Measurements from ENCODE around the gene KIF26A. TPM values are rescaled to one million over a fixed set of nuclear protein-coding genes. Genes with fewer than 3 reads are reported as not detected.

Gene KIF26A
- total RNA-seq, 1 donor from 2014 or later, result 6.8 TPM

DNA sequence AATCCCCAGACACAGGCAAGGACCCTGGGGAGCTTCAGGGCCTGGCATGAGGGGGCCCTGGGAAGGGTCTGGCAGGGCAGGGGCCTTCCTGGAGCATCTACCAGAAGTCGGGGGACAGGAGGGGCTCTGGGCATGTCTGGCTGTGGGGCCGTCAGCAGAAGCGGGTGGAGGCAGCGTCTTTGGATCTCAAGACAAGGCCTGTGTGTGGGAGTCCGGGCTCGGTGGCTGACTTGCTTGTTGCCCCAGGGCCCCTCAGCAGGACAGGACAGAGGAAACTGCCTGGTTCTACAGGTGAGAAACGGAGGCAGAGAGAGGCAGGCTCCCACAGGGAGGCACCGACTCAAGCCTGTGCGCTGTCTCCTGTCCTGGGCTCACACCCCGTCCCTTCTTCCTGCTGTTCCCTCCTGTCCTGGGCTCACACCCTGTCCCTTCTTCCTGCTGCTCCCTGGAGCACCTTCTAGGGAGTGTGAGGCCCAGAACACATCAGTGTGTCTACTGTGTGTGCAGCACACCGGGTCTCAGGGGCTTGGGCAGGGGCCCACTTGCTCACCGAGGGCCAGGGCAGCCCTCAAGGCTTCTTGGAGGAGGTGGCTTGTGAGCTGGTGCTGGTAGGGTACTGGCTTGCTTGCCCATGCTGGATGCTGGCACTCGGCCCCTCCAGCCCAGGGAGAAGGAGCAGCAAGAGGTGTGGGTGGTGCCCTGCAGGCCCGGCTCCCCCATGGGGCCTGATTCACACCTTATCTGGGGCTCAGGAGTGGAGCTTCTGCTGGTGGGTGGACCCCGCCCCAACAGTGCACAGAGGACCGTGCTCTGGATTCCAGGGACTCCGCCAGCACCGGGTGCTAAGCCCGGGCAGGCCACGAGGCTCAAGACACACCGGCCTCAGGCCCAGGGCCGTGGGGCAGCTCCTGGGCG lies 38.0 kb upstream of the KIF26A start:
- intact Hi-C loops (cut with DNase I), result no loop called here
- peak; percentile 69 for DNase-seq (ENCODE audit: low spot score)

DNA sequence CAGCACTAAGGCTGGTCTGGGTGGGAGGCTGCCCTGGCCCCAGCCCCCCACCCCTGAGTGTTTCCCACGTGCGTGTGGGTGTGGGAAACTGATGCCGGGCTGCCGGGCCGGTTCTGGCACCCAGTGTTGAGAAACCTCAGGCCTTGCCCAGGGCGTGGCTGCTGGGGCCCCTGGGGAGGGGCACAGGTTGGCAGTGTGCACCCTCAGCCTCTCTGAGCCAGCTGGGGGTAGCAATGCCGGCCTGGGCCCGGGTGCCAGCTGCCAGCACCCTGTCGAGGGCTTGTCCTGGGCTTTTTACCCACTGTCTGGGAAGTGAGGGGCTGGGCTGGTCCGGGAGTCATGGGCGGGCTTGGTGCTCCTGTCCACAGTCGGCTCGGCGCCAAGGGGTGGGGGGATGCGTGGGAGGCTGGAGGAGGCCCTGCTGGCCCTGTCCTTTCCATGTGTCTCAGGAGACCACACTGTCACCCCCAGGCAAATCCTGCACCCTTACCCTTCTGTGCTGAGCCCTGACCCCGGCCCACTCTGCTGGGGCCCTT lies 37.2 kb upstream of the KIF26A start:
- peak; percentile 54 for DNase-seq (ENCODE audit: low spot score)
- intact Hi-C loops (cut with DNase I), result no loop called here

DNA sequence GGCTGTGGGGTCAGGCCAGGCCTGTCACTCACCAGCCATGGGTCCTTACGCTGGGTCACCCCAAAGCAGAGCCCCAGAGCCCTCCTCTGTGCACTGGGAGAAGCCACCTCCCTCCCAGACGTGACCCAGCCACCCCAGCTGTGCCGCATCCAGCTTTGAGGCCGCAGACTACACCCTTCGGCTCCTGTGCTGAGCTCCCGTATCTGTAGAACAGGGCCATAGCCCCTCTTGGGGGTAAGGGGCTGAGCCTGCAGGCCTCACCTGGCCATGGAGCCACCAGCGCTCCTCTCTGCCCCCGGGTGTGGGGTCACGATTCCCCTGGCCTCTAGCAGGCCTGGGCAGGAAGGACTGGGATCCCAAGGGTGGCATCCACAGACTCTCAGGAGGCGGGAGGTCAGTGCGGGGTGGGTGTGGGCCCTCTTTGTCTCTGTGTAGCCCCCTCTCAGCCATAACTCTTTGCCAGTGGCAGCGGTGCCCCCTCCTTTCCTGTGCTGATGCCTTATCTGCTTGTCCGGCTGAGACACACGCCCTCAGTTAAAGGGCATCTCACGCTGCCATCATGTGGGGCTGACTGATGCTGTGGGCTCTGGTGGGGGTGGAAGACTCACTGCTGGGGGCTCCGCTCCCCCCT lies 36.6 kb upstream of the KIF26A start:
- intact Hi-C loops (cut with DNase I), result no loop called here
- peak; percentile 56 for DNase-seq (ENCODE audit: low spot score)

DNA sequence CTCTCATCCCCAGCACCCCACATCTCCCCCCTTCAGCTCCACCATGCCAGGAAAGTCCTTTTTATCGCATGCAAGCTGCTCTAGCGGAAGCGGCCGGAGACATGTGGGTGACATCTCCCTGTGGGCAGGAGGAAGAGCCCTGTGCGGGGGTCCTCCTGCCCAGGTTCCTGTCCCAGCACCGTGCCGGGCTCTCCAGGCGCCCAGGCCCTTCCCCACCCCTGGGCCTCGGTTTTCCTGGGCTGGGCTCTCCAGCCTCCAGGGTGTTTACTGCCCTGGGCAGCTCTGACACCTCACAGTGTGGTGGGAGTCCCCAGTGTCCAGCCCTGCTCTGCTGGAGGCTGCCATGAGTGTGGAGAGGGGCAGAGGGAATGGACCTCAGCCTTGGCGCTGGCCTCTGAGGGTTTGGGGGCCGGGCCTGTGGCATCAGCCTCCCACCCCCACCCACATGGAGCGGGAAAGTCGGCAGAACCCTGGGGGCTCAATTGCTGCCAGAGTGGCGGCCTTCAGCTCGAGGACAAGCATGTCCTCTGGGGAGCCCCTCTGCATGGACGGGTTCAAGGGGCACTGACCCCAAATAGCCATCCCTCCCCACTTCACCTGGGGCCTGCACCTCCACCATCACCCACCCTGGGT lies 36.0 kb upstream of the KIF26A start:
- intact Hi-C loops (cut with DNase I), result no loop called here
- no peak for DNase-seq (ENCODE audit: low spot score)

DNA sequence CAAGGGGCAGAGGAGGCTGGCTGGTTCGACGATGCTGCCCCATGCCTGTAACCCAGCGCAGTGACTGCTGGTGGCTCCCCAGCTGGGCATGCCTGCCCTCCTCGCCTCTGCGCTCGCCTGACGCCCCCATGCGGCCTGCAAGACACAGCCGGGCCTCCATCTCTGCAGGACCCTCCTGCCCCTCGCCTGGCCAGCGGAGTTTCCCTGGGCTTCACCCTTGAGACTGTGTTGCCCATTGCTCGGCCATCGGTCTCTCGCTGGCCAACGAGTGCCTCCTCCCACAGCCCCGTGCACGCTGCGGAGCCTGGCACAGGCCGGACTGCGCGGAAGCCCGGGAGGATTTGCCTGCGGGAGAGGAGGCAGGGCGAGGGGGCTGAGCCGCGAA lies 35.3 kb upstream of the KIF26A start:
- intact Hi-C loops (cut with DNase I), result no loop called here
- DNase-seq (ENCODE audit: low spot score), result no peak

DNA sequence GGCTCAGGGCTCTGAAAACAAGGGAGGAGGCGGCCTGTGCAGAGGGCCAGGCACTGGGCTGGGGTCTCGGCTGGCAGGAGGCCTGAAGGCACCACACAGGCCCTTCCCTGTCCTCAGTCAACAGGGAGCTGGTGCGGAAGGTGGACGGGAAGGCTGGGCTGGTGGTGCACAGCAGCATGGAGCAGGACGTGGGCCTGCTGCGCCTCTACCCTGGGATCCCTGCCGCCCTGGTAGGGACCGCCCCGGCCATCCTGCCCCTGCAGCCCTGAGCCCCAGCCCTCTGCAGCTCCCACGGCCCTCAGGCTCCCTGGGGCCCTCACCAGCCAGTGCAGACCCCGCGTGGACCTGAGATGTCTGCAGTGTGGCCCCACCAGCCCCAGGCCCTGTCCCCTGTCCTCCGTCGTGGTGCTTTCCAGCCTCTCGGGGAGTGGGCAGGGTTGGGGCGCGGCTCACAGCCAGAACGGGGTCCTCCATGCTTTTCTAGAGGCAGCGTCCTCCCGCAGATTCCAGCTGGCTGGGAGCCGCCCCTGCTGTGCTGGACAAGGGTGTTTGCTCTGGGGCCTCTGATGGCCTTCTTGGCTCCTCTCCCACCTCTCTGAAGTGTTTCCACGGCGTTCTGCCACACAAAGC lies 34.8 kb upstream of the KIF26A start:
- intact Hi-C loops (cut with DNase I), result no loop called here
- DNase-seq (ENCODE audit: low spot score), result peak; percentile 71

DNA sequence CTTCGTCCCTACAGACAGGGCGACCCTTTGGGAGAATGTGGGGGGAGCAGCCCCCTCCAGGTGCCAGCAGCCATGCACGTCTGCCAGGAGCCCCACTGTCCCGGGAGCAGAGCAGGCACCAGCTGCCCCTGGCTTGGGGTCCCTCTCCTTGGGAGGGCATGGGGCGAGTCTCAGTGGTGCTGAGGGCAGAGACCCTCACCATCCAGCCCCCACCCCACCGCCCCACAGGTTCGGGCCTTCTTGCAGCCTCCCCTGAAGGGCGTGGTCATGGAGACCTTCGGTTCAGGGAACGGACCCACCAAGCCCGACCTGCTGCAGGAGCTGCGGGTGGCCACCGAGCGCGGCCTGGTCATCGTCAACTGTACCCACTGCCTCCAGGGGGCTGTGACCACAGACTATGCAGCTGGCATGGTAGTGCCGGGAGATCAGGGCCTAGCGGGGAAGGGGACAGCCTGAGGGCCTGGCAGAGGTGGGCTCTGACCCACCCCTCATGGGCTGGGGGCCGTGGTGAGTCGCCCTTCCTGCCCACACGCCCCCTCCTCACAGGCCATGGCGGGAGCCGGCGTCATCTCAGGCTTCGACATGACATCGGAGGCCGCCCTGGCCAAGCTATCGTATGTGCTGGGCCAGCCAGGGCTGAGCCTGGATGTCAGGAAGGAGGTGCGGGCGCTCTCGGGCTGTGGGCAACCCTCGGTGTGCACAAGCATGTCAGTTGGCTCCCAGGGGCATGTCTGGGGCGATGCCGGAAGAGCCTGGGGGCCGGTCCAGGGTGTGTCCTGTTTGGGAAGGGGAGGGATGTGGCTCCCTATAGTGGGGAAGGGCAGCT lies 34.1 kb upstream of the KIF26A start:
- intact Hi-C loops (cut with DNase I), result no loop called here
- peak; percentile 75 for DNase-seq (ENCODE audit: low spot score)

DNA sequence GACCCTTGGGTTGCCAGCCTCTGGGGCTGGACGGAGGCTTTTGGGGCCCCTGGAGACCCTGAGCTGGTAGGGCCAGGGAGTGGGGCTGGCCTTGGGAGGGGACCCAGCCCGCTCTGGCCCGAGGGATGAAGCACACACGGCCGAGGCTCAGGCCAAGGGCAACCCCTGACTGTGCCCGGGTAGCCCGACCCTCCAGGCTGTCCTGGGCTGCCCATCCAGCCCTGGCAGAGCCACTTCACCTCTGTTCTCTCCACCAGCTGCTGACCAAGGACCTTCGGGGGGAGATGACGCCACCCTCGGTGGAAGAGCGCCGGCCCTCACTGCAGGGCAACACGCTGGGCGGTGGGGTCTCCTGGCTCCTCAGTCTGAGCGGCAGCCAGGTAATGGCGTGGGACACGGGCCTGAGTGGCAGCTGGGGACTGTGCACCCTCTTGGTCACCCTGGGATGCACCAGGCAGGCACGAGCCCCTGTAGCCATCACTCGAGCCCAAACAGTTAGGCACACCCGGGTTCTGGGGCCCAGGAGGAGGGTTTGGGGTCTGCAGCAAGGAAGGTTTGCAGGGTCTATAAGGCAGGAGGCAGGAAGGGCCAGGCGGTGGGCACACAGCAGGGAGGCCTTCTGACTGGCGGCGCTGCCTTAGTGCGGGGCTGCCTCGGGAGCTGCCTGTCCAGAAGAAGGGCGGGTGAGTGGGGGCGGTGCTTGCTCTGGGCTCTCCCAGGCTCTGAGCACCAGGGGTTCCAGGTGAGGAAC lies 33.1 kb upstream of the KIF26A start:
- peak; percentile 59 for DNase-seq (ENCODE audit: low spot score)
- intact Hi-C loops (cut with DNase I), result no loop called here

DNA sequence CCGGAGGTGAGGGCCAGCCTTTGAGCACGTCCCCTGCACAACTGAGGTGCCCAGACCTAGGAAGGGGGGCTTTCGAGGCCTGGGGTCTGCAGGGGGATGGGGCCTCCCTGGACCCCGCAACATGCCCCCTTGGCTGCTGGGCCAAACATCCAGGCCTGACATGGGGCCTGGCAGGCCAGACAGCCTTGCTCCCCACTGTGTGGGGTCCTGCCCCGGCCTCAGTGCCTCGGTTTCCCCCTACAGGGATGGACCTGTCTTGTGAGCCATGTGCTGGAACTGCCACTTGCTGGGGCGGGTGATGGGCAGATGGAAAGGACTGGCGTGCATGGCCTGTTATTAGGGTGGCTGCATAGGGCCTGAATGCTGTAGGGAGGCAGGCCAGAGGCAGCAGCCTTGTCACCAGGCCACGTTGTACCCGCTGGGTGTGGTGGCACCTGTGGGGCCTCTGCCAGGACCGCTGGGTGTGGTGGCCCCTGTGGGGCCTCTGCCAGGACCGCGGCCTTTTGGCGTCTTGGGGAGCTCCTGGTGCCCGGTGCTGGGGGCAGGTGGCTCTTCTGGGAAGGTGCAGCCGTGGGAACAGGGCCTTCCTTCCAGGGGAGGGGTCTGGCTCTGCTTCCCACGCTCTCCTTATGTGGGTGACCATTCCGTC lies 32.4 kb upstream of the KIF26A start:
- intact Hi-C loops (cut with DNase I), result no loop called here
- peak; percentile 71 for DNase-seq (ENCODE audit: low spot score)

DNA sequence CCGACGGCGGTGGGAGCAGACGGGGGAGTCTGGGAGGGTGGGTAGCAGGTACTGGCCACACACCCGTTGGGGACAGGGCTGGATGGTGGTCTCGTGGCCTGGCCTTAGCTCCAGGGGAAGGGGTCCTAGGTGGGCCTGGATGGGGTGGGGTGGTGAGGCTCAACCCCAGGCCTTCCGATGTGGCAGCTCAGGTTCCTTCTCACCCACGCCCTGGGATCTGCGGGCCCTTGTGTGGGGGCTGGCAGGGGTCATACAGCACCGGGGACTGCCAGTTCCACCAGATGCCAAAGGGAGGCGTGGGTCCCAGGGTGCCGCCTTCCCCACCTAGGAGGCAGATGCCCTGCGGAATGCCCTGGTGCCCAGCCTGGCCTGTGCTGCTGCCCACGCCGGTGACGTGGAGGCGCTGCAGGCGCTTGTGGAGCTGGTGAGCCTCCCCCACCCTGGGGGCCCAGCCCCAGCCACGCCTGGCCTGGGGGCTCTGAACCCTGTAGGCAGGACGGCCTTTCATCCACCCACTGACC lies 31.9 kb upstream of the KIF26A start:
- intact Hi-C loops (cut with DNase I), result no loop called here

DNA sequence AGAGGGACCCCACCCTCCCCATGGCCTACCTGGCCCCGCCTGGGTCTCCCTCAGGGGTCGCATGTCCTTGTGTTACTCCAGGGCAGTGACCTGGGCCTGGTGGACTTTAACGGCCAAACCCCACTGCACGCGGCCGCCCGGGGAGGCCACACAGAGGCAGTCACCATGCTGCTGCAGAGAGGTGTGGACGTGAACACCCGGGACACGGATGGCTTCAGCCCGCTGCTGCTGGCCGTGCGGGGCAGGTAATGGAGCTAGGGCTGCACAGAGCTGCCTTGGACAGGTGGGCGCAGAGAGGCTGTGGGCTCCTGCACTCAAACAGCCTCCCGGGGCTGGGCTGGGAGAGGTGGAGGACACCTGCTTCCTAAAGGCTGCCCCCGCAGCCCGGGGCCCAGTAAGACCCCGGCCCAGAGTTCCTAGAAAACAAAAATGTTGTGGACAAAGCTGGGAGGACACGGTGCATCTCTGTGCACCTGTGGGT lies 31.2 kb upstream of the KIF26A start:
- DNase-seq (ENCODE audit: low spot score), result no peak
- intact Hi-C loops (cut with DNase I), result no loop called here

More for the DNA sequence above, 31.9 kb upstream of the KIF26A start:
- peak; percentile 62 for DNase-seq (ENCODE audit: low spot score)

DNA sequence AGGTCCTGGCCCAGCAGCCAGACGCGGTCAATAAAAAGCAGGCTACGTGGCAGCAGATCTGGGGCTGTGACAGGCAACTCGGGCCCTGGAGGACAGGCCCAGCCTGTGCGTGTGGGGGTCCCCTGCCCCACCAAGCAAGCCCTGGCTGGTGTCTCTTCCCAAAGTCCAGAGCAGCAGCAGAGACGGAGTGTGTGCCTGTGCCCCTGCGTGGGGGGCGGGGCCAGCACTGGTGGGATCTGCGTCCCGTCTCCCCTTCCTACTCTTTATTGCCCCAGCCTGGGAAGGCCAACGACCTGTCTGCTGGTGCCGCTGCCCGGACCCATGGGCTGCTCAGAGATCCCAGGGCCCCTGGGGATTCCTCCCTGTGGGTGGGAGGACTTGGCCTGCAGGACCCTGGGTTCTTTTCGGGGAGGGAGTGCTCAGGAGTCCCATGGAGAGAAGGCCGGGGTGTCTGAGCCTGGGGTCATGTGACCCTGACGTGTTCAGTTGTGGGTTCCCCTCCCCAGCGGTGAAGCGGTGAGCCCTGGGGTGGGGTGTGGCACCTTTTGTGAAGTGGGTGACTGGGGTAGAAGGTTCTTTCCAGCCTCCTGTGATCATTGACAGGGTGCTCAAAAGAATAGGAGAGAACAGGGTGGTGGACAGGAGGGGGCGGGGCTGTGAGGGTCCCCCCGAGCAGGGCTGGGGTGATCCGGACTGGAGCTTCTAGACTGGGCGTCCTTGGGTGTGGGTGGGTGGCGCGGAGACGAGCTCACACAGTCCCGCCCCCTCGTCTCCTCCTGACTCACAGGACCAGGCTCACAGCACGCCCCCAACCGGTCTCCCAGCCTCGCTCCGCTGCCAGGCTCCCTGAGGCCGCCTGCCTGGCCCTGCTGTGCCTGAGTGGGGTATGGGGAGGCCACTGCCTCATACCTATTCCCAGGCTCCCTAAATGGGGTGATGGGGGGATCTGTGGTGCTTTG lies 30.5 kb upstream of the KIF26A start:
- DNase-seq (ENCODE audit: low spot score), result peak; percentile 64
- intact Hi-C loops (cut with DNase I), result no loop called here

DNA sequence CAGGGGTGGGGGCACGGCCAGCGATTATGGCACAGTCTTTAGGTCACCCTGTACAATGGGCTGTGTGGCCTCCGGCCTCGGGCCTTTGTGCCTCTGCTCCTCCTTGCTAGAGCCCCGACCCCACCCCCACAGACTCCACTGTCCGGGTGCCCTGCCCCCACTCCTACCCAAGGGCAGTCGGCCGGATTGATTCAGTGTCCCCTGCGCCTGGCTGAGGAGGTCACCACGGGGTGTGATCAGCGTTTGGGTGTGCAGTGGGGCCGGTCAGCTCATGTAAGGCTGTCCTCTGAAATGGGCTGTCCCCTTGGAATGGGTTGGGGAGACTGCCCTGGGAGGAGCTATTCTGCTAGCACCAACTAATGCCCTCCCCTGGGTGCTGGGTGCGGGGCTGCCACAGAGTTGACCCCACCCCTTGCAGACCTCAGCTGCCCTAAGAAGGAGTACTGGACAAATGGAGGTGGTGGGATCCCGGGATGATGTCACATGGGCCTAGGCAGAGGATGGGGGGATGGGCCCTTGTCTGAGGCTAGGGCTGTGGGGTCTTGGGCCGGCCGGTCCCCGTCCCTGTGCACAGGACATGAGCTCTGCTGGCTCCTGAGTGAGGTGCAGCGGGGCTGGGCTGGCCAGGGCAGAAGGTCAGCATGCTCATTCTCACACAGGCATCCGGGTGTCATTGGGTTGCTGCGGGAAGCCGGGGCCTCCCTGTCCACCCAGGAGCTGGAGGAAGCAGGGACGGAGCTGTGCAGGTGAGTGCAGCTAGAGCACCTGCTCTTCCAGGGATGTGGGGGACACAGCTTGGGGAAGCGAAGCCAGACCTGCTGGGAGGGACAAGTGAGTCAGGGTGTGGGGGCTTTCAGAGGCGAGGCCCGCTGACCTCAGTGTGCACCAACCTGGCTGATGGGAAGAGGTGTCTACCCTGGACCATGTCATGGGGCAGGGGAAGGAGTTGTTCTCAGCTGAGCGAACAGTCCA lies 29.5 kb upstream of the KIF26A start:
- peak; percentile 62 for DNase-seq (ENCODE audit: low spot score)
- intact Hi-C loops (cut with DNase I), result no loop called here

DNA sequence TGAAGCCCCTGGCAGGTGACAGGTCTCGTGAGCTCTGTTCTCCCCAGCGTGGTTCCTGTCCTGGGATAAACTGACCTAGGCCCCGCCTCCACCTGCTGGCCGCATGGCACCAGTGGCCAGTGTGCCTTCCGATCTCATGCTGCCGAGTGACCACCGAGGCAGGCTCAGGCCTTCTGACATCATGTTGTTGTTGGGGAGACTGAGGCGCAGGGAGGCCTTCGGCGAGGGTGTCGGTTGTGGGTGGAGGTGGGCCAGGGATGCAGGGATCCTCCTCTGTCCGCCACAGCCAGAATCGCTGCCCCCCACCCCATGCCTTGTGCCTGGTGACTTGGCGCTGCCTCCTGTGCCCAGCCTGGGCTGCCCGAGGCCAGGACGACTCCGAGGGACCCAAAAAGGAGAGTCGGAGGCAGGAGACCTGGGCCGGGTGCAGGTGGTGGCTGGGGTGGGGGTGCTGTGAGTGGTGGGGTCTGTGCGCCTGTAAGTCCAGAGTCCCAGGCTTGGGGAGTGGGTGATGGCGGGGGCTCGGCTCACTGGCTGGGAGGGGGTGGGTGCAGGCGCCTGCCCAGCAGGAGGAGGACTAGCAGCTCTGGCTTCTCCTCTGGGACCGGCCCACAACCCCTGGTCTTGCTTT lies 28.5 kb upstream of the KIF26A start:
- DNase-seq (ENCODE audit: low spot score), result peak; percentile 65
- intact Hi-C loops (cut with DNase I), result no loop called here

Data from cardiac septum (tissue), 1 donor.